T47D (cell line): ENCODE measurements around the gene HOXC11.

Experiments used
- DNase-seq, 2 experiments: peaks; one replicate each; pipeline versions ENCODE4 v3.0.0 to v3.0.0-alpha.2; 2011 to 2012; ENCODE audit warnings: low read depth in 1 of 2, low spot score in 1 of 2
- JUND ChIP-seq: IDR thresholded peaks from 2 replicates; pipeline ENCODE4 v1.6.1; 2012; ENCODE audit warnings: low read depth
- in situ Hi-C: cut with HindIII; loops from 2 replicates; pipeline ENCODE4 v1.10.0; 2016; ENCODE audit warnings: low sequenced_read_pairs, low pct_unique_long_range_greater_than_20kb

HOXC11 gene

GRCh38 chr12:54012631-54013409 lies 39.9 kb downstream of the HOXC11 start:
- no peak for TF ChIP-seq JUND
- no peak for DNase-seq
- in situ Hi-C loops, result loop anchor here (25.0 kb wide), 1 partner anchor 174 kb away; the partner anchor contains the start of gene SMUG1

- no peak for DNase-seq
- in situ Hi-C loops, result loop anchor here (25.0 kb wide), 1 partner anchor 173 kb away; the partner anchor contains the start of gene SMUG1
- TF ChIP-seq JUND, result no peak
These were observed 41.6 kb downstream of the HOXC11 start for GRCh38 chr12:54014377-54015017.

GRCh38 chr12:54015018-54015931 lies 42.3 kb downstream of the HOXC11 start:
- DNase-seq, result no peak
- in situ Hi-C loops, result loop anchor here (25.0 kb wide), 1 partner anchor 172 kb away; the partner anchor contains the start of gene SMUG1
- TF ChIP-seq JUND, result no peak

- TF ChIP-seq JUND, result no peak
- DNase-seq, result no peak
- in situ Hi-C loops, result loop anchor here (25.0 kb wide), 1 partner anchor 171 kb away; the partner anchor contains the start of gene SMUG1
These were observed 43.1 kb downstream of the HOXC11 start for GRCh38 chr12:54016051-54016450.

GRCh38 chr12:54016478-54016964 lies 43.6 kb downstream of the HOXC11 start:
- DNase-seq, result peak; percentile 86 to 98
- in situ Hi-C loops, result loop anchor here (25.0 kb wide), 1 partner anchor 171 kb away; the partner anchor contains the start of gene SMUG1
- no peak for TF ChIP-seq JUND

GRCh38 chr12:54017027-54017788 lies 44.3 kb downstream of the HOXC11 start:
- no peak for TF ChIP-seq JUND
- DNase-seq, result peak in 1 of 2 experiments; percentile 78
- in situ Hi-C loops, result loop anchor here (25.0 kb wide), 1 partner anchor 170 kb away; the partner anchor contains the start of gene SMUG1

GRCh38 chr12:54017878-54018467 lies 45.0 kb downstream of the HOXC11 start:
- peak; percentile 94 to 97 for DNase-seq
- in situ Hi-C loops, result loop anchor here (25.0 kb wide), 1 partner anchor 169 kb away; the partner anchor contains the start of gene SMUG1
- TF ChIP-seq JUND, result no peak

- no peak for TF ChIP-seq JUND
- DNase-seq, result peak in 1 of 2 experiments; percentile 57
- in situ Hi-C loops, result loop anchor here (25.0 kb wide), 1 partner anchor 169 kb away; the partner anchor contains the start of gene SMUG1
These were observed 45.6 kb downstream of the HOXC11 start for GRCh38 chr12:54018468-54018984.

GRCh38 chr12:54019091-54019811 lies 46.3 kb downstream of the HOXC11 start:
- no peak for DNase-seq
- no peak for TF ChIP-seq JUND
- in situ Hi-C loops, result loop anchor here (25.0 kb wide), 1 partner anchor 168 kb away; the partner anchor contains the start of gene SMUG1
